ENCODE measurements around the gene CEP120. TPM values are rescaled to one million over a fixed set of nuclear protein-coding genes. Genes with fewer than 3 reads are reported as not detected.

The CEP120 gene
- total RNA-seq, 1 donor from 2014 or later = 13.6 TPM

GRCh38 chr5:123451047-123451446 is 27.8 kb upstream of the CEP120 start:
- H3K4me1 Mint-ChIP-seq (ENCODE audit: unreplicated experiment) = peaks cover 8% of the 10 kb centered on the region
- no peak for TF ChIP-seq CTCF (IDR thresholded peaks at IDR 0.05; ENCODE audit: unreplicated experiment)
- H3K4me3 Mint-ChIP-seq (ENCODE audit: unreplicated experiment) = no peak overlapping the region
- H3K27ac Mint-ChIP-seq (ENCODE audit: unreplicated experiment) = no peak overlapping the region
- no peaks in the 10 kb centered on the region for H3K36me3 Mint-ChIP-seq (ENCODE audit: low read depth, unreplicated experiment)
- no peaks in the 10 kb centered on the region for H3K27me3 Mint-ChIP-seq (ENCODE audit: unreplicated experiment)
- DNase-seq (ENCODE audit: low spot score) = no peak
- H3K9me3 Mint-ChIP-seq (ENCODE audit: unreplicated experiment) = no peaks in the 10 kb centered on the region

GRCh38 chr5:123450640-123451039 is 27.4 kb upstream of the CEP120 start:
- Mint-ChIP-seq H3K4me3 (ENCODE audit: unreplicated experiment) (no peak overlapping the region), H3K4me1 (ENCODE audit: unreplicated experiment) (peaks cover 8% of the 10 kb centered on the region), H3K27ac (ENCODE audit: unreplicated experiment) (no peak overlapping the region), H3K9me3 (ENCODE audit: unreplicated experiment) (no peaks in the 10 kb centered on the region), H3K27me3 (ENCODE audit: unreplicated experiment) (no peaks in the 10 kb centered on the region), H3K36me3 (ENCODE audit: low read depth, unreplicated experiment) (no peaks in the 10 kb centered on the region)
- DNase-seq (ENCODE audit: low spot score) = no peak
- TF ChIP-seq CTCF (IDR thresholded peaks at IDR 0.05; ENCODE audit: unreplicated experiment) = no peak

- TF ChIP-seq CTCF (IDR thresholded peaks at IDR 0.05; ENCODE audit: unreplicated experiment) = no peak
- H3K27ac Mint-ChIP-seq (ENCODE audit: unreplicated experiment) = no peak overlapping the region
- no peak for DNase-seq (ENCODE audit: low spot score)
- H3K36me3 Mint-ChIP-seq (ENCODE audit: low read depth, unreplicated experiment) = no peaks in the 10 kb centered on the region
- H3K9me3 Mint-ChIP-seq (ENCODE audit: unreplicated experiment) = no peaks in the 10 kb centered on the region
- no peak overlapping the region for H3K4me3 Mint-ChIP-seq (ENCODE audit: unreplicated experiment)
- no peaks in the 10 kb centered on the region for H3K27me3 Mint-ChIP-seq (ENCODE audit: unreplicated experiment)
- peaks cover 8% of the 10 kb centered on the region for H3K4me1 Mint-ChIP-seq (ENCODE audit: unreplicated experiment)
These were observed 26.9 kb upstream of the CEP120 start for GRCh38 chr5:123450114-123450513.

GRCh38 chr5:123449424-123449974 is 26.3 kb upstream of the CEP120 start:
- Mint-ChIP-seq H3K9me3 (ENCODE audit: unreplicated experiment) (no peaks in the 10 kb centered on the region), H3K4me1 (ENCODE audit: unreplicated experiment) (peaks cover 8% of the 10 kb centered on the region), H3K27ac (ENCODE audit: unreplicated experiment) (no peak overlapping the region), H3K27me3 (ENCODE audit: unreplicated experiment) (no peaks in the 10 kb centered on the region), H3K36me3 (ENCODE audit: low read depth, unreplicated experiment) (no peaks in the 10 kb centered on the region), H3K4me3 (ENCODE audit: unreplicated experiment) (no peak overlapping the region)
- no peak for DNase-seq (ENCODE audit: low spot score)
- no peak for TF ChIP-seq CTCF (IDR thresholded peaks at IDR 0.05; ENCODE audit: unreplicated experiment)

GRCh38 chr5:123448743-123449142 is 25.5 kb upstream of the CEP120 start:
- H3K4me1 Mint-ChIP-seq (ENCODE audit: unreplicated experiment) = peaks cover 8% of the 10 kb centered on the region
- no peak overlapping the region for H3K27ac Mint-ChIP-seq (ENCODE audit: unreplicated experiment)
- H3K9me3 Mint-ChIP-seq (ENCODE audit: unreplicated experiment) = no peaks in the 10 kb centered on the region
- DNase-seq (ENCODE audit: low spot score) = no peak
- H3K27me3 Mint-ChIP-seq (ENCODE audit: unreplicated experiment) = no peaks in the 10 kb centered on the region
- TF ChIP-seq CTCF (IDR thresholded peaks at IDR 0.05; ENCODE audit: unreplicated experiment) = no peak
- no peaks in the 10 kb centered on the region for H3K36me3 Mint-ChIP-seq (ENCODE audit: low read depth, unreplicated experiment)
- no peak overlapping the region for H3K4me3 Mint-ChIP-seq (ENCODE audit: unreplicated experiment)

Measured in endothelial cell (in vitro differentiated cells).